A673 (cell line): ENCODE results near the gene ZNF408.

Experiments used
- EZH2 ChIP-seq: fragments of 200-600 bp; sonication (generic); IDR thresholded peaks from 2 replicates; pipeline ENCODE4 v1.6.1; 2017; ENCODE audit warnings: borderline replicate concordance, low read depth, mild to moderate bottlenecking, mixed read lengths, antibody characterized with exemption, low read length; ENCODE audit not compliant: poor library complexity, severe bottlenecking
- TF ChIP-seq, protein P1 (sequence below): fragments of 300-800, 200-600 bp; sonication (generic); conservative IDR thresholded peaks from 2 replicates; pipeline ENCODE4 v1.5.1; 2017; ENCODE audit warnings: low read depth, mild to moderate bottlenecking, antibody characterized with exemption, low read length, moderate library complexity, mixed read lengths

DNA sequence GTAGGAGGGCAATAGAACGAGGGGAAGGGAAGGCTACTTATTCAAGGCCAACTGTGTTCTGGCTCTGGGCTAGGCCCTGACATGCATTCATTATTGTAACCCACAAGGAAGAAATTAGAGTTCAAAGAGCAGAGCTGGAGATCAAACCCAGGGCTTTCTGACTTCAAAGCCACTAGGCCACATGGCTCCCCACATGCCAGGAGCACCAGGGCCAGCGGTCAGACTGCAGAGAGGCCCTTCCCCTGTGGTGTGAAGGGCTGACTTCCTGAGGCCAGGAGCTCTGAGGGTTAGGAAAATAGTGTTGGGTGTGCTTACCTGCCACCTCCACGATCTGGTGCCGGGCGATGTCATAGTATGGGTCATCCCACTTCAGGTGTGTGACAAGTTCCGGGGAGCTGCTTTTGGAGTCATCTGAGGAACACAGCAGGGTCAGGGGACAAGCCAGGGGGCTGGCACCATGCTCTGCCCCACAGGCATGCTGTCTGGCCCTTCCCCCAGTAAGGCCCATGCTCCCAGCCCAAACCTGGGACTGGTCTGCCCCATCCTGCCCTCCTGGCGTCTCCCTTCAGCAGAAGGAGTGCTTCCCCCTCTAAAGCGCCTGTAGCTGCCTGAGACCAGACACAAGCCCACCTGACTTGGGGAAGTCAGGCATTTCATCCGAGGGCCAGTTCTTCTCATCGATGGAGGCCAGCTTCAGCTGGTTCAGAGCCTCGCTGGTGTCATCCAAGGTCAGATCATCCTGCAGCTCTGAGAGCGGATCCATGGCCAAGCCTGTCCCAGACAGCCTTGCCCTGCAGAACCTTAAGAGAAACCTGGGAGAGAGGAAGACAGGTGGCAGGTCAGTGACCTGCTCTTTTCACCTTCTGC is 5.3 kb upstream of the ZNF408 start:
- TF ChIP-seq, protein P1, sequence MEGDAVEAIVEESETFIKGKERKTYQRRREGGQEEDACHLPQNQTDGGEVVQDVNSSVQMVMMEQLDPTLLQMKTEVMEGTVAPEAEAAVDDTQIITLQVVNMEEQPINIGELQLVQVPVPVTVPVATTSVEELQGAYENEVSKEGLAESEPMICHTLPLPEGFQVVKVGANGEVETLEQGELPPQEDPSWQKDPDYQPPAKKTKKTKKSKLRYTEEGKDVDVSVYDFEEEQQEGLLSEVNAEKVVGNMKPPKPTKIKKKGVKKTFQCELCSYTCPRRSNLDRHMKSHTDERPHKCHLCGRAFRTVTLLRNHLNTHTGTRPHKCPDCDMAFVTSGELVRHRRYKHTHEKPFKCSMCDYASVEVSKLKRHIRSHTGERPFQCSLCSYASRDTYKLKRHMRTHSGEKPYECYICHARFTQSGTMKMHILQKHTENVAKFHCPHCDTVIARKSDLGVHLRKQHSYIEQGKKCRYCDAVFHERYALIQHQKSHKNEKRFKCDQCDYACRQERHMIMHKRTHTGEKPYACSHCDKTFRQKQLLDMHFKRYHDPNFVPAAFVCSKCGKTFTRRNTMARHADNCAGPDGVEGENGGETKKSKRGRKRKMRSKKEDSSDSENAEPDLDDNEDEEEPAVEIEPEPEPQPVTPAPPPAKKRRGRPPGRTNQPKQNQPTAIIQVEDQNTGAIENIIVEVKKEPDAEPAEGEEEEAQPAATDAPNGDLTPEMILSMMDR, result no peak
- no peak for TF ChIP-seq EZH2
